OCI-LY1 (cell line): ENCODE measurements around the gene ARFGAP3.

Experiments
- CTCF ChIP-seq: fragments of 200-600 bp; sonication (generic), shearing (Covaris generic); IDR thresholded peaks from 2 replicates; pipeline ENCODE4 v1.5.1; 2017; ENCODE audit warnings: mild to moderate bottlenecking, antibody characterized with exemption, low read length, moderate library complexity, mixed read lengths
- EZH2 ChIP-seq: fragments of 200-600 bp; sonication (generic), shearing (Covaris generic); IDR thresholded peaks from 2 replicates; pipeline ENCODE4 v1.8.0; 2017; ENCODE audit warnings: borderline replicate concordance, mixed run types, mild to moderate bottlenecking, antibody characterized with exemption, low read length, moderate library complexity, mixed read lengths

GRCh38 chr22:42792909-42793847 lies 63.9 kb downstream of the ARFGAP3 start:
- TF ChIP-seq CTCF (no peak), EZH2 (no peak)
